ENCODE data around the gene ABCB9.

Gene ABCB9

GRCh38 chr12:122994140-122994675 lies 27.9 kb upstream of the ABCB9 start:
- no peak overlapping the region for H3K4me3 ChIP-seq (ENCODE audit: low read length)
- TF ChIP-seq, protein P1, sequence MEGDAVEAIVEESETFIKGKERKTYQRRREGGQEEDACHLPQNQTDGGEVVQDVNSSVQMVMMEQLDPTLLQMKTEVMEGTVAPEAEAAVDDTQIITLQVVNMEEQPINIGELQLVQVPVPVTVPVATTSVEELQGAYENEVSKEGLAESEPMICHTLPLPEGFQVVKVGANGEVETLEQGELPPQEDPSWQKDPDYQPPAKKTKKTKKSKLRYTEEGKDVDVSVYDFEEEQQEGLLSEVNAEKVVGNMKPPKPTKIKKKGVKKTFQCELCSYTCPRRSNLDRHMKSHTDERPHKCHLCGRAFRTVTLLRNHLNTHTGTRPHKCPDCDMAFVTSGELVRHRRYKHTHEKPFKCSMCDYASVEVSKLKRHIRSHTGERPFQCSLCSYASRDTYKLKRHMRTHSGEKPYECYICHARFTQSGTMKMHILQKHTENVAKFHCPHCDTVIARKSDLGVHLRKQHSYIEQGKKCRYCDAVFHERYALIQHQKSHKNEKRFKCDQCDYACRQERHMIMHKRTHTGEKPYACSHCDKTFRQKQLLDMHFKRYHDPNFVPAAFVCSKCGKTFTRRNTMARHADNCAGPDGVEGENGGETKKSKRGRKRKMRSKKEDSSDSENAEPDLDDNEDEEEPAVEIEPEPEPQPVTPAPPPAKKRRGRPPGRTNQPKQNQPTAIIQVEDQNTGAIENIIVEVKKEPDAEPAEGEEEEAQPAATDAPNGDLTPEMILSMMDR (conservative IDR thresholded peaks at IDR 0.05; ENCODE audit: low read length) = no peak

DNA sequence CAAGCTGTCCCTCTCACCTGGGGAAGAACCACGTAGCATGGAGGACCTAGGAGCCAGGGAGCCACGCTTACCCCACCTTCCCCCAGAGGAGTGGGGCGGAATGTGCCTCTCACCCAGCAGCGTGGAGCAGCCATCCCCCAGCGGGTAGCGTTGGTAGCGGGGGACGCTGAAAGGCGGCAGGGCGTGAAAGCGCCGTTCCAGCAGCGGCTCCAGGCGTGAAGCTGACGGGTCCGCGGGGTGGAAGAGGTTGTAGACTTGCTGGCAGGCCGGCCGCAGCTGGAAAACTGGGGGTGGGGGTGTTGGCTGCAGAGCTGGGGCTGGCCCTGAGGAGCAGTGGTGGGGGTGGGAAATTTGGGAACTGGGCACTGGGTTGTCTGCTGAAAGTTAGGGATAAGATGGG lies 26.1 kb upstream of the ABCB9 start:
- no peak for DNase-seq (ENCODE audit: low read depth)
- H3K4me3 ChIP-seq (ENCODE audit: low read length) = no peak overlapping the region
- TF ChIP-seq, protein P1 (conservative IDR thresholded peaks at IDR 0.05; ENCODE audit: low read length) = no peak

More at GRCh38 chr12:122994140-122994675, 27.9 kb upstream of the ABCB9 start:
- no peak for DNase-seq (ENCODE audit: low read depth)

DNA sequence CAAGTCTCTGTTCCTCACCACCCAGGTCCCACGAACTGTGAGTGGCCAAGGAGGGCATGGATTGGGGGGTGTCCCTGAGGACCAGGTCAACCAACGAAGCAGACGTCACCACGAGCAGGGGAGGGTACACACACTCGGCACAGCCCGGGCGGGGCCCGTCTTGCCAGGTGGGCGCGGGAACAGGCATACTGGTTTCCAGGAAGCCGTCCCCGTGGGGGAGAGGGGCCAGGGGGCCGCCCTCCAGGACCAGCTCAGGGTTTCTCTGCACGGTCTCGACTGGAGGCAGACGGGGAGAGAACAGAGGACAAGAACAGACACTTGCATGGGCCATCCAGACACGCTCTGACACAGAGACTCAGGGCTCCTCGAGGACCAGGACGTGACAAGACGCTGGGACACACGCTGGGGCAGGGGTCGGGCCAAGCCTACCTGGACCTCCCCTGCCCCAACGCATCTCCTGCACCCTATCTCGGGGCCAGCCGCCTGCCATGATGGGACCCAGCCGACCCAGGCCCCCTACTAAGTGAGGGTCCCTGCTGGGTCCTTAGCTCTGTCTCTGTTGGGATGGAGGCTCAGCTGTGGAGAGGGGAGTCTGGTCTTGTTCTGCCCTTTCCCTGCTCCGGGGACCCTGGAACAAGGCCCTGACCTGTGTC lies 25.5 kb upstream of the ABCB9 start:
- TF ChIP-seq, protein P1 (conservative IDR thresholded peaks at IDR 0.05; ENCODE audit: low read length) = no peak
- no peak for DNase-seq (ENCODE audit: low read depth)
- H3K4me3 ChIP-seq (ENCODE audit: low read length) = no peak overlapping the region

DNA sequence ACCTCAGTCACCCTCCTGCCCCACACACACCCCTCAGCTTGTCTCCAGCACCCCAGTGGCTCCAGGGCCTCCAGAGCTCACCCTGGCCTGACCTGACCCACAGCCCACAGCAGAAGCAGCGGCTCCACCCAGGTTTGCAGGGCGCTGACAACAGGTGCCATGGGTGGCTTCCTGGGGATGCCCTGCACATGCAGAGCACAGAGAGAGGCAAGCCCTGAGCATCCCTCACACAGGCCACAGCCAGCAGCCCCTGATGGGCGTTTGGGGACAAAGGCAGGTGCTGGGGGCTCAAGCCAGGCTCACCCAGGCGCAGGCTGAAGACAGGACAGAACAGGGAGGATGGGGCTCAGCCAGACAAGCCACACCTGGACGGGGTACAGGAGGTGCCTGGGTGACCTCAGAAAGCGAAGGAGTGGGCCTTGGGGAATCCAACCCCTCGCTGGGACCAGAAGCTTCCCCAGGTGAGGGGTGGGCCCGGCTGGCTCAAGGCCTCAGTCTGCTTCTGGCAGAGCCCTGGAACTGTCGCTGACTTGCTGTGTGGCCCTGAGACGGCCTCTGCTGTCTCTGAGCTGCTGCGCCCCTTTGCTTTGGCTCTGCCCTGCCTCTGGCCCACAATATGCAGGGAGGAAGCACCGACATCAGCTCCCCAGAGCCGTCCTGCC lies 24.8 kb upstream of the ABCB9 start:
- TF ChIP-seq, protein P1 (conservative IDR thresholded peaks at IDR 0.05; ENCODE audit: low read length) = no peak
- no peak for DNase-seq (ENCODE audit: low read depth)
- no peak overlapping the region for H3K4me3 ChIP-seq (ENCODE audit: low read length)

- DNase-seq (ENCODE audit: low read depth) = no peak
- no peak overlapping the region for H3K4me3 ChIP-seq (ENCODE audit: low read length)
- TF ChIP-seq, protein P1 (conservative IDR thresholded peaks at IDR 0.05; ENCODE audit: low read length) = no peak
These were observed 24.3 kb upstream of the ABCB9 start for GRCh38 chr12:122990561-122990960.

DNA sequence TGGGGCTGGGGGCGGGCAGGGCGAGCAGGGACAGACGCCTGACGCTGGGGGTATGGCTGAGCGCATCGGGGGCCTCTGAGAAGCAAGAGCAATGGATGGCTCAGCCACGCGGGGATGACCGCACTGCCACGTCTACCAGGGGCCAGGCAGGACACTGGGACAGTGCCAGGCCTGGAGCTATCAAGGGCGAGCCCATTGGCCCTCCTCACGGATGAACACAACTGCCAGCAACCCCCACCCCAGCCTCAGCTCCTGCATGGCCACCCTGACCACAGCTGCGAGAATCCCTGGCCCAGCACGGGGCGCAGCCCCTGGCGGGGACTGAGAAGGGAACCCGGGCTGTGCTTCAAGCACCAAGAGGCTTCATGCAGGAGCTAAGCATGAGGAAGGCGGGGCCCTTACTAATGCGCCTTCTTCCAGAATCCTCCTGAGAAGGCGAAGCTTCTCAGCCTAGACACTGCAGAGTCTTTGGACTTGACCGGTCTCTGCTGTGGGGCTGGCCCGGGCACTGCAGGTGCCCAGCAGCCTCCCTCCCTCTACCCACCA lies 23.7 kb upstream of the ABCB9 start:
- DNase-seq (ENCODE audit: low read depth) = no peak
- TF ChIP-seq, protein P1 (conservative IDR thresholded peaks at IDR 0.05; ENCODE audit: low read length) = no peak
- no peak overlapping the region for H3K4me3 ChIP-seq (ENCODE audit: low read length)
